ENCODE results near the gene TXNDC11.

The TXNDC11 gene

DNA sequence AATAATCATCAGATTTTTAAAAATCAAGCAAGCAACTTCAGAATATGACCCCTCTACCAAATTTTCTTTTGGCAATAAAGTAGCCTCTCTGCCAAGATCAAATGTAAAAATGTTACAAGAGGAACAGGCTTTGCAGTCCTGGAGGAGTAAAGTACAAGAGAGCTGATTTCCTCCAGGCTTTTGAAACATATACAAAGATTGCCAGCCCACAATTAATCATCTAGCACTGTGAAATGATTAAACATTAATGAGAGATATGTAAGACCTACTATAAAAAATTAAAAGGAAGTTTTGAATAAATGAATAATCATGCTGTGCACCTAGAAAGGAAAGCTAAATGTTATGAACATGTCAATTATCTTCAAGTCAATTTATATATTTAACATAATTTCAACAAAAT lies 26.3 kb downstream of the TXNDC11 start:
- FAIRE-seq, result no peak

DNA sequence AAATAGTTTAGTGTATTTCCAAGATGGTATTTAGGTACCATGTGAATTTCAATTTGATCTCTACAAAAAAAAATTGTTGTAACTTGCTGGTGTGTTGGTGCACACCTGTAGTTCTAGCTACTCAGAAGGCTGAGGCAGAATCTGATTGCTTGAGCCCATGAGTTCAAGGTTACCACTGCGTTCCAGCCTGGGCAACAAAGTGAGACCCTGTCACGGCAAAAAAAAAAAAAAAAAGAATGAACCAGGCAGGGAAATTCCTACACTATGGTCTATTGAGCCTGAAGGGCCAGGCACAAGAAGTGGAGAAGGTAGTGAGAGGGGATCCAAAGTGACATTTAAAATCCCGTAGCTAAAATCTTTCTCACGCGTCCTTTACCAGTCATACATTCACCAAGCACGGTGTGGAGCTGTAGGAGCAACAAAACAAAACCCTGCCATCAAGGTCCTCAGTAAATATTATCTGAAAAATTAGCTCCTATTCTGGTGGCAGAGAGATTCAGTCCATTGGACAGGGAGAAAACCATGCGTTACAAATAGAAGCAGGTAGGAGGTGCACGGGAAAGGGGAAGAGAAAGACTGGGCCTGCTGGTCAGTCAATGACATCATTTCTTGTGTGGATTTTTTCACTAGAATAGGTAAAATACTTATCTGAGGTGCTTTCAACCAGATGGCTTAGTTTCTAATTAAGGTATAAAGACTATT lies 27.3 kb downstream of the TXNDC11 start:
- no peak for FAIRE-seq

GRCh38 chr16:11712122-11712521 lies 30.5 kb downstream of the TXNDC11 start:
- no peak for FAIRE-seq

DNA sequence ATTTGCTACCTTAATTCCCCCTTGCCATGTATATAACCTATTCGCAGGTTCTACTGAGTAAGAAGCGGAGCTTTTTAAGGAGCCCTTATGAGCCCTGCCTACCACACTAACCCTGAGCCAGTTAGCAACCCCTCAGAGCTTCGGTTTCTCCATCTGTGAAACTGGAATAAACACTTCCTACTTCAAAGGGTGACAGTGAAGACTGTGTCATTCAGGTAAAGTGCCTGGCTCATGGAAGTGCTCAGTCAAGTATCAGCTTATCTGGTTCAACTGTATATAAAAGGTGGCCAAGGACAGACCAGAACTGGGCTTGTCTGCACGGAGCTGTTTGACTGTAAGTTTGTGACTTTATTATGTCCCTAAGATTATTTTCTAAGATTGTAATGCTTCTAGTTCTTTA lies 31.0 kb downstream of the TXNDC11 start:
- FAIRE-seq, result no peak

GRCh38 chr16:11708421-11708820 lies 34.2 kb downstream of the TXNDC11 start:
- FAIRE-seq, result no peak

DNA sequence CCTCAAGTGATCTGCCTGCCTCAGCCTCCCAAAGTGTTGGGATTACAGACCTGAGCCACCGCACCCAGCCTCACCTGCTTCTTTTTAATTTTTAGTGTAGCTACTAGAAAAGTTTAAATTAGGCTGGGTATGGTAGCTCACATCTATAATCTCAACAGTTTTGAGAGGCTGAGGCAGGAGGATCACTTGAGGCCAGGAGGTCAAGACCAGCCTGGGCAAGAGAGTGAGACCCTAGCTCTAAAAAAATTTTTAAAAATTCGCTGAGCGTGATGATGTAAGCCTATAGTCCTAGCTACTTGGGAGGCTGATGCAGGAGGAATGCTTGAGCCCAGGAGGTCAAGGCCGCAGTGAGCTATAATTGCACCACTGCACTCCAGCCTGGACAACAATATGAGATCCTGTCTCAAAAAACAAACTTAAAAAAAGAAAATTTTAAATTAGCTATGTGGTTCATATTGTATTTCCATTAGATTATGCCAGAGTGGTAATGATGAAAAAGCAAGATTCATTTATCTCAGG lies 34.9 kb downstream of the TXNDC11 start:
- FAIRE-seq, result no peak

- no peak for FAIRE-seq
These were observed 36.4 kb downstream of the TXNDC11 start for GRCh38 chr16:11706180-11706742.

GRCh38 chr16:11705311-11706025 lies 37.2 kb downstream of the TXNDC11 start:
- FAIRE-seq, result no peak

DNA sequence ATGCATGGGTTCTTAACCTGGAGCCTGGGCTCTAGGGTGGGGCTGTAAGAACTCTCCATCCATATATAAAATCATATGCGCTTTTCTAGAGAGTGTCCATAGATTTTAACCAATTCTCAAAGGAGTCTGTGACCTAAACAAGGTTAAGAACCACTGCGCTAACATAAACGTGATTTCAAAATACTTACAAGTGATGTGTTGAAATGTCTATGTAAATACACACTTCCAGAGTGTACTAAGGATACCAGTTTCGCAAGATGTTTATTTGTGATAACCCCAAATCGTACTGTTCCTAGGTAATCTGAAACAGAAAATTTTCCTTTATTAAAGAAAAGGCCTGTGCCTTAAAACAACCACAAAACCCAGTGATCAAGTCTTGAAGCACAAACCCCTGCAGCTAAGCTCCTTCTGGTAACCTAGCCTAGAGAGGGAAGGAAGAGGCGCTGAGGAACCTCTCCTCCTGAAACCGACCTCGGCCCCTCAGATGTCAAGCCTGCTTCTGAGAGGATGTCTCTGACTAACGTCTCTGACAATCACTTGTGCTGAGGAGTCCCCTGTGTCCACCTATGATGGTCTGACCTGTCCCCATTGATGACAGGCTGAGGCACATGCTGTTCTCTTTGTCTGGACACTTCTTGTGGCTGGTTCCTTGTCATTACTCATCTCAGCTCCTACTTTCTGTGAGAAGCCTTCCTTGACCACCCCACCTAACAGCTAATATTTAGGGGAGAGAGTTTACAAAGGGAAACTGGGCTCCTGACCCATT lies 42.2 kb downstream of the TXNDC11 start:
- FAIRE-seq, result no peak

GRCh38 chr16:11699234-11699894 lies 43.3 kb downstream of the TXNDC11 start:
- FAIRE-seq, result no peak

GRCh38 chr16:11698271-11698689 lies 44.4 kb downstream of the TXNDC11 start:
- no peak for FAIRE-seq

GRCh38 chr16:11697319-11697718 lies 45.3 kb downstream of the TXNDC11 start:
- no peak for FAIRE-seq

DNA sequence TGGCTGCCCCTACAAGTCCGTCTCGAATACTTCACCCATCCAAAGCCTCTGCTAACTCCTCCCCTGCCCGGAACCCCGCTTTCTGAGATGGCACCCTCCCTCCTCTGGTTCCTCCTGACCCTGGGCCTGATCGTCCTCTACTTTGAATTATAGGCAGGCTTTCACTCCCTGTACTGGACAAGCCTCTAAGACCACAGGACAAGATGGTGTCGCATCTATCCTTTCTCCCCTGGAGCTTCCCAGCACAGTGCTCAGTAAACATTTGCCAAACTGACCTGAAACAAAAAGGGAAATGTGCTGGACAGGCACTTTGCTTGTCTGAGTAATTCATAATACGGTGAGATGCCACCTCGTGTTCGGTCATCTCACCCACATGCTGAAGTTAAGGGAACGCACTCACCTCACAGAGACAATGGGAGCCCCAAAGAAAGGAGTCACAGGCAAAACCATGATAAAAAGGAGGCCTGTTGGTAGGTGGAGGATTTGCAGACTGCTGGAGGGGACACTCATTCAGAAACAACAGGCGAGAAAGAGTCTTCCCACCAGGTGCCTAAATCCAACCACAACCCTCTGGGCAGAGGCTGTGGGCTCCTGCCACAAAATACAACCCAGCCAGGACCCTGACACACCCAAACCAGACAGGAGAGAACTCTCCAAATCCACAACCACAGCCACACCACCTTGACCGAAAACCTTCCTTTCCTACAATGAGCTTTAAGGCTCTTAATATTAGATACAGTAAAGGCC lies 46.2 kb downstream of the TXNDC11 start:
- FAIRE-seq, result no peak

DNA sequence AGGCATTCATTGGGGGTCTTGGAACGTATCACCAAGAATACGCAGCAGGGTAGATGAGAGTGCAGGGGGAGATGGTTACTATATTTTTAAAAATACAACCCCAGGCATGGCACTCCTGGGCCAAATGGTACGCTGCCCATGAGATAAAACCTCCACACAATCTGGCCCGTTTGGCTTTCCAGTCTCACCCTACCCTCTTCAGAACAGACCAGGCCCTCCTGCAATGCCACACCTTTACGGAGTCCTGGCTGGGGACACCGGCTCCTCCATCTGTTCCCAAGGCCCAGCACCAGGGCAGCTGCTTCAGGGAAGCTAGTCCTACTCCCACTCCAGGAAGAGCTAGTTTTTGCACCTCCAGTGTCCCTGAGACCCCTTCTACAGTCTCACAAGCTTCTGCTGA lies 50.0 kb downstream of the TXNDC11 start:
- FAIRE-seq, result no peak

DNA sequence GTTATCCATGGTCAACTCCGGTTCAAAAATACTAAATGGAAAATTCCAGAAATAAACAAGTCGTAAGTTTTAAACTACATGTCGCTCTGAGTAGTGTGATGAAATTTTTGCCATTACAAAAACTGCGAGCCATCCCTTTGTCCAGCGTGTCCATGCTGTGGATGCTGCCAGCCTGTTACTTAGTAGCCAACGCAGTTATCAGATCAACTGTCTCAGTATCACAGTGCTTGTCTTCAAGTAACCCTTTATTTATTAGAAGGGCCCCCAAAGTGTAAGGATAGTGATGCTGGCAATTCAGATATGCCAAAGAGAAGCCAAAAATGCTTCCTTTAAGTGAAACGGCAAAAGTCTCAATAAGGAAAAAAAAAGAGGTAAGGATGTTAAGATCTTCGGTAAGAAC lies 50.5 kb downstream of the TXNDC11 start:
- FAIRE-seq, result no peak

GRCh38 chr16:11691771-11692170 lies 50.9 kb downstream of the TXNDC11 start:
- no peak for FAIRE-seq

DNA sequence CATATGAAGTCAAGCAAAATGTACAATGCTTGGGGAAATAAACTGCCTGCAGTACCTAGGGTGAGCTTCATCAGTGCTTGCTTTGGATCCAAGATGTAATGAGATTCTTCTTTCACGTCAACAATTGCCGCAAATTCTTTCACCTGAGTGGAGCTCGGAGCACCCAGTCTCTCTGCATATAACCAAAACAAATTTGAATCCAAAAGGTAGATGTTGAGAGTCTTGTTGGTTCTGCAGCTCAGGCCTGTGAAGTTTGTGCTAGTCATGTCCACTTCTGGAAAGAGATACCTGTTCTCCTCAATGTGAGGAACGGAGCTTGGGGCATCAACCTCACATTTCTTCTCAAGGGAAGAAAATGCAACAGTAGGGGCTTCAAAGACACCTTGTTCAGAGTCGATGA lies 51.4 kb downstream of the TXNDC11 start:
- FAIRE-seq, result no peak

DNA sequence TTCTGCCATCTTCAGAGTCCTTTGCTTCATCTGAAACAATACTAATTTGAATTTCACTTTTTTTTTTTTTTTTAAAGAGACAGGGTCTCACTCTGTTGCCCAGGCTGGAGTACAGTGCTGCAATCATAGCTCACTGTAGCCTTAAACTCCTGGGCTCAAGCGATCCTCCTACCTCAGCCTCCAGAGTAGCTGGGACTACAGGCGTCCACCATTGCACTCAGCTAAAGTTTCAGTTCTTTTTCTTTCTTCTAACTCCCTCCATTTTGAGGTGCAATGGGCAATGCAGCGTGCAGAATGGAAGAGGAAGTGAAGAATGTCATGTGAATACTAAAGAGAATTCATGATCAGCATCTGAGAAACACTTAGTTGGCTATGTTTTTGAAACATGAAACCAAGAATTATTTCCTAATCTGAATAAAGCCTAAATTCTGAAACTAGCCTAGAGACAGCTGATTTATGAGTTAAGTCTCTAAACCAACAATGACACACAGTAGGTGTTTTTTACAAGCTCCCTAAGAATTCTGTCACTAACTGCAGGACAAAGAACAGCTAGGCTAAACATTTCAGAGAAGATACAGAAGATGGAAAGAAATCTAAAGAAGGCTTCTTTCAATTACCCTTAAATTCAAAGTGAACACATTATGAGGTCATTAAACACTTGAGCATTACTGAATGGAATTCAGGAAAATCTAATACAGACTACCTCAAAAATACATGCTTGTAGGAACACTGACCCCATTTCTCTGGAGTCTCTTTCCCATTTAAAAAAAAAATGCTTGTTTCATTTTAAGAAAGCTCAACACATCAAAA lies 53.4 kb downstream of the TXNDC11 start:
- no peak for FAIRE-seq

DNA sequence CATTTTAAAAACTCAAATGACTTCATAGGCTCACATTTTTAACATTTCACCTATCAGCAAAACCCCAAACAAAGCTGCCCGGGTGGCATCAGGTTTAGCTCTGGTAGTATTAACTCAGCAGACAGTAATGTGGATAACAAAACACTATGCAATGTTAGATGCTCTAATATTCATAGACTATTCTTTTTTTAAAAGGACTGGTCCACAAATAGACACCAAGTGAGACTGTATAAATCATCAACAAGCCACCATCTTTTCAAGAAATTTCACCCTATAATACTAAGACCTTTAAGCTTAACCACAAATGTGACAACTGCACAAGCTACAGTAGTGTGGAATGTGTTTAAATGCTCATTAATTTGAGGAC lies 54.2 kb downstream of the TXNDC11 start:
- no peak for FAIRE-seq

DNA sequence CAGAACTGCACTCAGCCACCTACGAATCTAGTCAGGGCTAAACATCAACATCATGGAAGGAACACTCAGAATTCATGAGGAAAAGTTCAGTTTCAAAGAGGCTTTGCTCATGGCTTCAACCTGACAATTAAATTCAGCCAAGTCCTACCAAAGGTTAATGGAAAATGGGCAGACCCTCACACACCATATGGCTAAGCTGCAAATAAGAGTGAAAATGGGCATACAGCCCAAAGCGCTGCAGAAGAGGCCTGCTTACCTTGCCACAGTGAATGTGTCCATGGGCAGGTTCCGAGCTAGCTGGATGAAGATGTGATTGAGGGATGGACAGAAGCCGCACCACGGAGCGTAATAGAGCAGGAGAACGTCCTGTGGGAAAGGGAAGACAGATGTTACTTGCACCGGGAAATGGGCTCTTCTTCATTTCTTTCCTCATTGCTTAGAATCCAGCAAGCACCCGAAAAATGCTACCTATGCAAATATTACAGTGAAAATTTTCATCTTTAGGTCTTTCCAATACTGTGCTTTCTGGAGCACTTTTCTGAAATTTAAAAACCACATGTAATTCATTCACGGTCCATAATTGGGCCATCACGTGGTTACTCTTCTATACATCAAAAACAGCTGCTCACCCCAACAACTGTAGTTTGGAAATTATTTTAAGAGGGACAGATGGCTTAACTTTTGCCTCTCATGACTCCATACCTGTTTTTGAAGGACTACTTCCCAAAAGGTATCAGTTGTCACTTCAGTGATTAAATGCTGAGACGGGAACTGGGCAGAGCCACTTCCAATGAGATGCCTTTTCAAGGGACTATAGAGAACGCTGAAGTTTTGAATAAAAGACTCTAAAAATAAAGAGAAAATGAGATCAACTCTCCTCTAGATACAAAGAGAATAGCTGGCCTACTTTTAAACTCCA lies 54.8 kb downstream of the TXNDC11 start:
- FAIRE-seq, result no peak
